Measurements from ENCODE around the gene SLC9C1. TPM values are rescaled to one million over a fixed set of nuclear protein-coding genes. Genes with fewer than 3 reads are reported as not detected.

Gene SLC9C1
- total RNA-seq, 1 donor from 2014 or later: not detected

- Mint-ChIP-seq H3K36me3 (ENCODE audit: unreplicated experiment) (no peaks in the 10 kb centered on the region), H3K27me3 (ENCODE audit: unreplicated experiment) (peaks cover 31% of the 10 kb centered on the region), H3K27ac (ENCODE audit: unreplicated experiment) (no peak overlapping the region), H3K4me1 (ENCODE audit: unreplicated experiment) (no peaks in the 10 kb centered on the region), H3K9me3 (ENCODE audit: unreplicated experiment) (peaks cover 31% of the 10 kb centered on the region), H3K4me3 (ENCODE audit: unreplicated experiment) (no peak overlapping the region)
- no peak for DNase-seq (ENCODE audit: extremely low spot score, unreplicated experiment)
- no peak for TF ChIP-seq CTCF (IDR thresholded peaks at IDR 0.05)
Measured at GRCh38 chr3:112143689-112144088, 150.3 kb downstream of the SLC9C1 start.

GRCh38 chr3:112143251-112143650, 150.8 kb downstream of the SLC9C1 start:
- H3K9me3 Mint-ChIP-seq (ENCODE audit: unreplicated experiment): peaks cover 31% of the 10 kb centered on the region
- no peak for DNase-seq (ENCODE audit: extremely low spot score, unreplicated experiment)

GRCh38 chr3:112141293-112141692, 152.7 kb downstream of the SLC9C1 start:
- no peak for DNase-seq (ENCODE audit: extremely low spot score, unreplicated experiment)
- H3K27me3 Mint-ChIP-seq (ENCODE audit: unreplicated experiment): peaks cover 38% of the 10 kb centered on the region
- H3K4me3 Mint-ChIP-seq (ENCODE audit: unreplicated experiment): no peak overlapping the region
- no peaks in the 10 kb centered on the region for H3K4me1 Mint-ChIP-seq (ENCODE audit: unreplicated experiment)
- no peaks in the 10 kb centered on the region for H3K36me3 Mint-ChIP-seq (ENCODE audit: unreplicated experiment)
- H3K9me3 Mint-ChIP-seq (ENCODE audit: unreplicated experiment): peaks cover 15% of the 10 kb centered on the region
- TF ChIP-seq CTCF (IDR thresholded peaks at IDR 0.05): no peak
- H3K27ac Mint-ChIP-seq (ENCODE audit: unreplicated experiment): no peak overlapping the region

More at GRCh38 chr3:112143251-112143650, 150.8 kb downstream of the SLC9C1 start:
- no peaks in the 10 kb centered on the region for H3K36me3 Mint-ChIP-seq (ENCODE audit: unreplicated experiment)
- no peak overlapping the region for H3K27ac Mint-ChIP-seq (ENCODE audit: unreplicated experiment)
- TF ChIP-seq CTCF (IDR thresholded peaks at IDR 0.05): no peak
- peaks cover 35% of the 10 kb centered on the region for H3K27me3 Mint-ChIP-seq (ENCODE audit: unreplicated experiment)
- H3K4me1 Mint-ChIP-seq (ENCODE audit: unreplicated experiment): no peaks in the 10 kb centered on the region
- H3K4me3 Mint-ChIP-seq (ENCODE audit: unreplicated experiment): no peak overlapping the region

- TF ChIP-seq CTCF (IDR thresholded peaks at IDR 0.05): no peak
- no peaks in the 10 kb centered on the region for H3K36me3 Mint-ChIP-seq (ENCODE audit: unreplicated experiment)
- H3K4me1 Mint-ChIP-seq (ENCODE audit: unreplicated experiment): no peaks in the 10 kb centered on the region
- H3K4me3 Mint-ChIP-seq (ENCODE audit: unreplicated experiment): no peak overlapping the region
- H3K27ac Mint-ChIP-seq (ENCODE audit: unreplicated experiment): no peak overlapping the region
- H3K9me3 Mint-ChIP-seq (ENCODE audit: unreplicated experiment): peaks cover 10% of the 10 kb centered on the region
- no peak for DNase-seq (ENCODE audit: extremely low spot score, unreplicated experiment)
- H3K27me3 Mint-ChIP-seq (ENCODE audit: unreplicated experiment): peaks cover 38% of the 10 kb centered on the region
Measured at GRCh38 chr3:112140584-112140983, 153.4 kb downstream of the SLC9C1 start.

GRCh38 chr3:112138219-112138969, 155.6 kb downstream of the SLC9C1 start:
- DNase-seq (ENCODE audit: extremely low spot score, unreplicated experiment): no peak
- no peaks in the 10 kb centered on the region for H3K4me1 Mint-ChIP-seq (ENCODE audit: unreplicated experiment)

More at GRCh38 chr3:112138219-112138969, 155.6 kb downstream of the SLC9C1 start:
- no peak for TF ChIP-seq CTCF (IDR thresholded peaks at IDR 0.05)
- no peaks in the 10 kb centered on the region for H3K9me3 Mint-ChIP-seq (ENCODE audit: unreplicated experiment)
- no peak overlapping the region for H3K27ac Mint-ChIP-seq (ENCODE audit: unreplicated experiment)
- H3K36me3 Mint-ChIP-seq (ENCODE audit: unreplicated experiment): no peaks in the 10 kb centered on the region
- H3K27me3 Mint-ChIP-seq (ENCODE audit: unreplicated experiment): peaks cover 38% of the 10 kb centered on the region
- H3K4me3 Mint-ChIP-seq (ENCODE audit: unreplicated experiment): no peak overlapping the region

All from osteocyte (in vitro differentiated cells).